ENCODE results near the gene ELMOD3. TPM values are rescaled to one million over a fixed set of nuclear protein-coding genes. Genes with fewer than 3 reads are reported as not detected.
A peak's percentile ranks its signal among the peaks of the same experiment; 100 is the strongest.
"Not testable (repeated sequence)": the region's sequence is repeated elsewhere in the genome, so short reads cannot be mapped to it uniquely, and the experiment has no call there.

ELMOD3 gene
- total RNA-seq, 1 donor from 2014 or later: 10.1 TPM

DNA sequence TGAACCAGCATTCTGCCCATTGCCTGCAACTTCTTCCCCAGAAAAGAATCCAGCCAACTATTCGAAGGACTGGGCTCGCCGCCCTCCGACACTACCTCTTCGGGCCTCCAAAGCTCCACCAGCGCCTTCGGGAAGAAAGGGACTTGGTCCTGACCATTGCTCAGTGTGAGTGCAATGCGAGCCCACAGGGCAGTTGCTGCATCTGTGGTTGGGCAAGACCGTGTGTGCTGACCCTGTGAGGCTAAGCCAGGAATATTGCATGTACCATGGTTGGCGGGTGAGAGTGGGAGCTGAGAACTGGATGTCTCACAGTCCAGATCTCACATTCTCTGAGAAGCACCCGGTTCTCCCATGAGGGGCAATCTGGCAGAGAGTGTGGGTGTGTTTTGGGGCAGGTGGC, 16.5 kb downstream of the ELMOD3 start:
- DNase-seq (ENCODE audit: low read depth in 2 of 2): no peak

DNA sequence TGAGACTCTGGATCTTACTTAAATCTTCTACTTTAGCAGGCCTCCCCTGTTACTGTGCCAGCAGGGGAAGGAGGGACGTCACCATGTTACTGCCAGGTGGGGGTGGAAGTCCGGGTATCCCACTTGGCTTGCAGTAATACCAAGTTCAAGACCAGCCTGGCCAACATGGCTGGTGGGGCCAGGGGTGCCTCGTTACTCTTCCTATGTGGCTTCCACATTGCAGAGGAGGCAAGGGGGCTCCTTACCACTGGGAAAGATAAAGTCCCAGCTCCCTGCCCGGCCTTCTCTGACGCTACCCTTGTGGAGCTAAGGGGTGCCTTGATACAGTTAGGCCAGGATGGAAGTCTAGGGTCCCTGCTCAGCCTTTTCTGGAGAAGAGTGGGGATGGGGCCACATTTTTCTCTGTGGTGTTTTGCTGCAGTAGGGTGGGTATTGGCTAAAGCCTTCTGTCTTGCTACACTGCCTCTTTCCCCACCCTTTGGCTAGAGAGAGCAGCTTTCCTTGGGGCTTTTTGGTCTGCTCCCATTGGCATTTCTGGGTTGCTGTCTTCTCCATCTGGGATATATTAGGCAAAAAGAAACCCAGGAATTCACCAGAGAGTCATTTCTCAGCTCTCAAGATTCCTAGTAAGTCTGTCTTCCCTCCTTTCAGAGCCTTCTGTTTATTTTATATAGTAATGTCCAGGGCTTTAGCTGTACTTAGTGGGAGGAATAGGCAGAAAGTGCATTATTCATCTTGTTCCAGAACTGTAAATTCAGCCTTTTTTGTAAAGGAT, 21.9 kb downstream of the ELMOD3 start:
- no peak for DNase-seq (ENCODE audit: low read depth in 2 of 2)

DNA sequence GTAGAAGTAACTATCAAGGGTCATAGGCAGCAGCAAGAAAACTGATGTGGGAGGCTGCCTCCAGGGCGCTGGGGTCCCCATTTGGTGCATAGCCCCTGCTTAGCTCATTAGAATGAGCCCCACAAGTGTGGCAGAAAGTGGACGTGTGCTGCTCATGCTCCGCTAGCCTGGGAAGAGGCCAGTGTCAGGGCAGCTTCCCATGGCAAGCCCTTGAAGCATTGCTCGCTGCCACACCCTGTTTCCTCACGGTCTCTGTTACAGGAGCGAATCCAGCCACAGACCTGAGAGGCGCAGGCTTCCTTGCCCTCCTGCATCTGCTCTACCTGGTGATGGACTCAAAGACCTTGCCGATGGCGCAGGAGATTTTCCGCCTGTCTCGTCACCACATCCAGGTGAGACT, 22.5 kb downstream of the ELMOD3 start:
- no peak for DNase-seq (ENCODE audit: low read depth in 2 of 2)

DNA sequence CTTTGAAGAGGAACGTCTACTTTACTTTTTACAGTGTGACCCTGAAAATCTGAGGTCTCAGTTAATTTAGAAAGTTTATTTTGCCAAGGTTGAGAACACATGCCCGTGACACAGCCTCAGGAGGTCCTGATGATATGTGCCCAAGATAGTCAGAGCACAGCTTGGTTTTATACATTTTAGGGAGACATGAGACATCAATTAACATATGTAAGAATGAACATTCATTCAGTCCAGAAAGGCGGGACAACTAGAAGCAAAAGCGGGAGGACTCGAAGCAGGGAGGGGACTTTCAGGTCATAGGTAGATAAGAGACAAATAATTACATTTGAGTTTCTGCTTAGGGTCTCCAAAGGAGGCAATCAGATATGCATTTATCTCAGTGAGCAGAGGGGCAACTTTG, 23.7 kb downstream of the ELMOD3 start:
- DNase-seq (ENCODE audit: low read depth in 2 of 2): no peak

DNA sequence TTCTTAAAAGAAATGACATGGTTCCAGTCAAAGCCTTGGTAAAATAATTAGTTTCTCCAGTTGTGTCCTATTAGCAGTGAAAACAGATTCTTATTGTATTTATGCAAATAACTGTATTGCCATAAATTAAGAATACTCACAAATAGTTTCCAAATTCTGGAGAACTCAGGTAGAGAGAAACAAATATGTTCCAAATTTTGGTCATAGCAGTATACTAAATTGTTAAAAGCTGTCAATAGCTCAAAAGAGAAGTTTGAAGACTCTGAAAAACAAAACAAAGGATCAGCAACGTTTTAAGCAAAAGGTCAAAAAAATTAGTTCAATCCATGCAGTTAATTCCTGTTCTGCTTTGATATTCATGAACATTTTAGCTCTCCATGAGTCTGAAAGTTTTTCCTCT, 25.5 kb downstream of the ELMOD3 start:
- no peak for DNase-seq (ENCODE audit: low read depth in 2 of 2)

DNA sequence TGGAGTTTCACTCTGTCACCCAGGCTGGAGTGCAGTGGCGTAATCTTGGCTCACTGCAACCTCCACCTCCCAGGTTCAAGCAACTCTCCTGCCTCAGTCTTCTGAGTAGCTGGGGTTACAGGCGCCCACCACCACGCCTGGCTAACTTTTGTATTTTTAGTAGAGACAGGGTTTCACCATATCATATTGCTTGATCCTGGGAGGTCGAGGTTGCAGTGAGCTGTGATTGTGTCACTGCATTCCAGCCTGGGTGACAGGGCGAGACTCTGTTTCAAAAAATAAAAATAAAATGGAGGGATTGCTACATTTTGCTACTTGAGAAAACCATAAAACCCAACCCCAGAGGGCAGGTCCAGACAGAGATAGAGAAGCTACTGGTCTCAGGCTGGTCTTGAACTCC, 28.6 kb downstream of the ELMOD3 start:
- DNase-seq (ENCODE audit: low read depth in 2 of 2): not testable (repeated sequence)

DNA sequence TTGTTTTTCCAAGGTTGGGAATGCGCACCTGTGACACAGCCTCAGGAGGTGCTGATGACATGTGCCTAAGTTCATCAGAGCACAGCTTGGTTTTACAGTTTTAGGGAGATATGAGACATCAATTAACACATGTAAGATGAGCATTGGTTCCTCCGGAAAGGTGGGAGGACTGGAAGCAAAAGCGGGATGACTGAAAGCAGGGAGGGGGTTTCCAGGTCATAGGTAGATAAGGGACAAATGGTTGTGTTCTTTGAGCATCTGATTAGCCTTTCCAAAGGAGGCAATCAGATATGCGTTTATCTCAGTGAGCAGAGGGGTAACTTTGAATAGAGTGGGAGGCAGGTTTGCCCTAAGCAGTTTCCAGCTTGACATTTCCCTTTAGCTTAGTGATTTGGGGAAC, 29.3 kb downstream of the ELMOD3 start:
- DNase-seq (ENCODE audit: low read depth in 2 of 2): no peak

DNA sequence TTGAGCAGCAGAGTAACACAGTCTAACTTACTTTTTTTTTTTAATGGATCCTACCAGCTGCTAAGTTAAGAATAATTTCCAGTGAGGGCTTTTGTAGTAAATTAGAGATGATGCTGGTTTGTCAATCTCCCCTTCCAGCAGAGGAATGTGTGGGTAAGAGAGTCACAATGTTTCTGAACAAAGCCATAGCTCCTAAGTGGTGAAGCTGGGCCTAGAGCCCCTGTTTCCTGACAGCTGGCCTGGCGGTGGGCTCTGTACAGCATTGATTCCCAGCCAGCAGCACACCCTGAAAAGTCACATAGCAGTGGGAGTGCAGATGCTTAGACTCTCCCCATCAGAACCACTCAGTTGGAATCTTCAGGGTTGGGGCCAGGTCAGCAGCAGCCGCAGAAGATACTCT, 31.2 kb downstream of the ELMOD3 start:
- no peak for DNase-seq (ENCODE audit: low read depth in 2 of 2)

DNA sequence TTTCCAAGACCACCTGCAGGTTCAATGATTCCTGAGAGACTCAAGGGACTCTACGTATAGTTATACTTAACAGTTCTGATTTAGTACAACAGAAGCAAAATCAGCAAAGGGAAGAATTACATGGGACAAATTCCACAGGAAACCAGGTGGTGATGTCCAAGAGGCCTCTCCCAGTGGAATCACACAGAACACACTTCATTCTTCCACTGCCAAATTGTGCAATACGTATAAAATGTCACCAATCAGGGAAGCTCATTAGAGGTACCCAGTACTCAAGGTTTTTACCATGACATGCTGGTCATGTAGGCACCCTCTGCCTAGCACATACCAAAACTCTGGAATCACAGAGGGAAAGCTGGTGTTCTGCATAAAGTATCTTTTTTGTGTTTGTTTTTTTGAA, 33.2 kb downstream of the ELMOD3 start:
- no peak for DNase-seq (ENCODE audit: low read depth in 2 of 2)

DNA sequence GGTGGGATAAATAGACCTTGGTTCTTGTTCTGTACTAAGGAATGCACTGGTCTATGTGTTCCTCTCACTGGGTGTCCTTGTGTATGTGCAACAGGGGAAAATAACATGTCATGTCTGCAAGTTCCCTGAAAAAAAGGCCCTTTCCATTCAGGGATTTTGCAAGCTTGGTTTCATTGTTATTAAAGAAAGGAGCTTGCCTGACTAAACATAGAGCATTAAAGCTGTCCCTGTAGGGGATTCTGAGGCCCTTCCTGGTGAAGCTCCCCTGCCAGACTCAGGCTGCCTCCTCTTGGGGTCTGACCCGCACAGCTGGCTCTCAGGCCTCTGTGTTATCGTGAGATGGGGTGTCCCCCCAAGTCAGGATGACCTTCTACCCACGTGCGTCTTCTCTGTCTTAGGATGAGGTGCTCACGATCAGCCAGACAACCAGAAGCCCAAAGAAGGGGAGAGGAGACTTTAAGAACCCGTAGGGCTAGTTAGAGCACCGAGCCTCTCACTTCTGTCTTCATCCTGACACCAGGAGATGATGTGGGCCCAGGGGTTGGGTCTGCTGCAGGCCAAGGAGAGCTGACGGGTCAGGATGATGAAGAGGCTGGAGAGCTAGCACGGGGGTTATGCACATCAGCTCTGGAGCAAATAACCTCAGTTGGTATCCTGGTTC, 34.4 kb downstream of the ELMOD3 start:
- DNase-seq (ENCODE audit: low read depth in 2 of 2): no peak

DNA sequence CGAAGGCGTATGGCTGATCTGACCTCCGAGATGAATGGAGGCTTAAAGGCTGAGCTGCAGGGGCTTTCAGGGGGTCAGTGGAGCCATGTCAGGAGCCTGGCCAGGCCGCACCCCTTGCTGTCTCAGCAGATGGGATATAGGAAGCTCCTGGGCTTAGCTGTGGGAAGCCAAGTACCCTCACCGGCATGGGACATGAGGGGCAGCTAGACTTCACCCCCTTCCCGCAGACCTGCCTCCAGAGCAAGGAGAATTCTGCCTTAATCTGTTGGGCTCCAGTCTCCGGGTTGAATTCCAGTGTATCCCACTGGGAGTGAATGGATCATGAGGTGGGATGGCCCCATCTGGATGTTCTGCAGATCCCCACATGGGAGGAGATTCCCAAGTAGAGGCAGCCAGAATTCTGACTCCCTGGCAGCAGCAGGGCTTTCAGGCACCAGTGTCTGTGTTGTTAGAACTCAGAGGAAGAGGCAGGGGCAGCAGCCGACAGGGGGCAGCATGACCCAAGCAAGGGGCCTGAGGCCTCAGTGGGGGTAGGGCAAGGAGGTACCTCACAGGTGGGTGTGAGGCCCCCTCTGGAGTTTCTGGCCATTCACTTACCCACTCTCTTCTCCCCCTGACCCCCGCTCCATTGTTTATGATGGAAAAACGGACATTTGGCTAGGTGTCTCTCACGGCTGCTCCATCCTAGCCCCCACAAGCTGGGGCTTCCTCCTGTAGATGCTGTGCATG, 36.5 kb downstream of the ELMOD3 start:
- DNase-seq (ENCODE audit: low read depth in 2 of 2): peak; percentile 44 to 69

DNA sequence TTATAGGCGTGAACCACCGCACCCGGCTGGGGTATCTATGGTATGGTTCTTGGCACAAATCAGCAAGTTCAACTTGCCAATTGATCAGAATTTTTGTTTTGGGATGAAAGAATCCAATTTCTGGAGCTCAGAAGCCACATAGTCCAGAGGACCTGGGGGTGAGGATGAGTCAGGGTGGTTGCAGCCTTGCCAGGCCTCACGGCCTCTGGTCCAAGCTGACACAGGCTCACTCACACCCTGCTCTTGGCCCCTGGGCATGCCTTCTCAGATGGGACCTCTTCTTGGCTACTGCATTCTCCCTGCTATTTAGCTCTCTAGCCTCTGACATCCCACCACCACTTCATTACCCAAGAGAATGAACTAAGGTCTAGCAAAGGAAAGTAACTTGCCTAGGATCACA, 39.3 kb downstream of the ELMOD3 start:
- DNase-seq (ENCODE audit: low read depth in 2 of 2): no peak

DNA sequence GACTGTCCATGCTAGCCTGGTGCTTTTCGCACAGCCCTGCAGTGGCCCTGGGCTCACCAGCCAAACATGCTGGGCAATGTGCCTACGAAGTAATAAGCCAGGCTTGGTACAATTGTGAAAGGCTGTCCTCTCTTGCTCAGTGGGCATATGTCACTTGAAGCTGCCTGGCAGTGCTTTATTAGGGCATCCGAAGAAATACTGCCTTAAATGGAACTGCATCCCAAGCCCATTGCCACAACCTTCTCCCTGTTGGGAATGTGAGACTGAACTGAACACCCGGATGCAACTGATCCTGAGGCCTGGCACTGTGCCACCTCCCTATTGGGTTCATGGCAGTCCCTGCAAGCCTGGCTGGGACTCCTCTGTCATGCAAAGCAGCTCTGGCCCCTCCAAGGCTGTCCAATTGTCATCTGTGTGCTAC, 39.7 kb downstream of the ELMOD3 start:
- DNase-seq (ENCODE audit: low read depth in 2 of 2): no peak

DNA sequence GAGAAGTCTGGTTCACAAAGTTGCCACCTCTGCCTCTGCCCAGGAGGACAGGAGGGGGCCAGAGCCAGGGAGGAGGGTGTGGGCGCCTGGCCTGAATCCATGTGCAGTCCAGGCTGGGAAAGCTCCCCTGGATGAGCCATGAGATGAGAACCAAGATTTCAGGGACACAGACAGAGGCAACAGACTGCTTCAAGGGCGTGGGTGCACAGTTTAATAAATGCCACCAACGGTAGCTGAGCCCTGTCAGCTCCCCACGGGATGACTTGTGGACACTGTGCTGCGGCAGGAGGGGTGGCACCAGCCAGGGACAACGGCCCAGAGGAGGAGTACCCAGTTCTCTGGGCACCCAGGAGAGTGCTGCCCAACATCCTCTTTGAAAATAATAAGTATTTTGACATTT, 40.4 kb downstream of the ELMOD3 start:
- no peak for DNase-seq (ENCODE audit: low read depth in 2 of 2)

DNA sequence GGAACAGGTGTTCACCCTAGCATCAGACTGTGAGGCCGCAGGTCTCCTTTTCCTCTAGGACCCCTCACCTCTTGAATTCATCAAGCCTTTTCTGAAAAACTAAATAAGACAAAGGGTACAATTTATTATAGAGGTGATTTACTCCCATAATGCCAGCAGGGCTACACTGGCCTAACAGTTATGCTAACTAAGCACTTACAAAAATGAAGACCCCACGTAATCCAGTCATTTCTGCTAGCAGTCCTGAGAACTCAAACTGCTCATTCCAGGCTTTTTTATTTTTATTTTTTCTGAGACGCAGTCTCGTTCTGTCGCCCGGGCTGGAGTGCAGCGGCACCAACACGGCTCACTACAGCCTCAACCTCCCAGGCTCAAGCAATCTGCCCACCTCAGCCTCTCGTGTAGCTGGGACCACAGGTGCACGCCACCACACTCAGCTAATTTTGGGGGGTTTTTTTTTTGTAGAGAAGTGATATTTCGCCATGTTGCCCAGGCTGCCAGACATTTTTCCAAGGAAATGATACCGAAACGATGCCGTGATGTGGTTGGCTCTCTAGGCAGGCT, 41.4 kb downstream of the ELMOD3 start:
- no peak for DNase-seq (ENCODE audit: low read depth in 2 of 2)

DNA sequence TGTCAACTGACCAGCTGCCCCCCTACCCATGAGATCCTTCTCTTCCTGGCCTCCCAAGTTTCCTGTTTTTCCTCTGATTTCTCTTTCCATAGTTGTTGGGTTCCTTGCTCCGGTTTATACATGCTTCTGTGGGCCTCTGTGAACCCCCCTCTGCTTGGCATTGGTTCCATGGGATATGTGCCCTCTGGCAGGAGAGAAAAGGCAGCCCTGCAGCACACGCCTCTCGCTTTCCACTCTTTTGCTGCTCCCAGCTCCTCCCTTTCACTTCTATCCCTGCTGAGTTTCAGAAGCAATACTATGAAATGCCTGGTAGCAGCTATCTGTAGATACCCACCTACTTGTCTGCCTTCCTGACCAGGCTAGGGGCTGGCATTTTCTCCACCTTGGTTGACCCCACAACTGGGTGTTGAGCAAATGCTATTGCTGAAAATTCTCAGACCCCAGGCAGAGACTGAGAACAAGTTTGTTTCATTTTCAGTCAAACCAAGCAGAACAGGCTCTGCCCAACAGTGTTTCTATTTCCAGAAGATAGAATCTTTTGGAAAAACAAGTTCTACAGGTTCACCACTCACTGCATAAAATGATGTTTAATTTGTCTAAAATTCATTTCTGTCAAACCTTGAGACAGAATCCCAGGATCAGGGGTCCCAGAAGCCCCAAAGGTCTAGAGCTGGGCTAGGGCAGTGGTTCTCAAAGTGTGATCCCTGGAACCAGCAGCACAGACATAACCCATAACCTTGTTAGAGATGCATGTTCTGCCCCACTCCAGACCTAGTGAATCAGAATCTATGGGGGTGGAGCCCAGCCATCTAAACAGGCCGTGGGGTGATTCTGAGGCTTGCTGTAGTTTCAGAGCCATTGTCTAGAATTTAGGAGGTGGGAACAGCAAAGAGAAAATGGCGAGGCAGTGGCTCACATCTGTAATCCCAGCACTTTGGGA, 42.2 kb downstream of the ELMOD3 start:
- DNase-seq (ENCODE audit: low read depth in 2 of 2): peak in 1 of 2 donors; percentile 32

DNA sequence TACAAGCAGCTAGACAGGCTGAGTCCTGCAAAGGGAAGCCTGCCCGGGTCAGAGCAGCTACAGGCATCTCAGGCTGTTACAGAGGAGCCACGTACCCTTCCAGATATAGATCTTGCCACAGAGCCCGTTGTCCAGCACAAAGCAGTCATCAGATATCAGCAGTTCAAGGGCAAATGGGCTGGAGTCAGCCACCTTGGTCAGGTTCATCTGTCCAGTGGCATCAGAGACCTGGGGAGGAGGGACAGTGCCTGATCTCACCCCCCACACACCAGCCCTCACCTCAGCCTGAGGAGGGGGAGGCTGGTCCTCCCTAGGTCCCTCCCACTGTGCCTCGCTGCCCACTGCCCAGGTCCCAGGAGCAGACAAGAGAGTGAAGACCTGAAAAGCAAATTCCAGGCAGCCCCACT, 43.4 kb downstream of the ELMOD3 start:
- no peak for DNase-seq (ENCODE audit: low read depth in 2 of 2)

DNA sequence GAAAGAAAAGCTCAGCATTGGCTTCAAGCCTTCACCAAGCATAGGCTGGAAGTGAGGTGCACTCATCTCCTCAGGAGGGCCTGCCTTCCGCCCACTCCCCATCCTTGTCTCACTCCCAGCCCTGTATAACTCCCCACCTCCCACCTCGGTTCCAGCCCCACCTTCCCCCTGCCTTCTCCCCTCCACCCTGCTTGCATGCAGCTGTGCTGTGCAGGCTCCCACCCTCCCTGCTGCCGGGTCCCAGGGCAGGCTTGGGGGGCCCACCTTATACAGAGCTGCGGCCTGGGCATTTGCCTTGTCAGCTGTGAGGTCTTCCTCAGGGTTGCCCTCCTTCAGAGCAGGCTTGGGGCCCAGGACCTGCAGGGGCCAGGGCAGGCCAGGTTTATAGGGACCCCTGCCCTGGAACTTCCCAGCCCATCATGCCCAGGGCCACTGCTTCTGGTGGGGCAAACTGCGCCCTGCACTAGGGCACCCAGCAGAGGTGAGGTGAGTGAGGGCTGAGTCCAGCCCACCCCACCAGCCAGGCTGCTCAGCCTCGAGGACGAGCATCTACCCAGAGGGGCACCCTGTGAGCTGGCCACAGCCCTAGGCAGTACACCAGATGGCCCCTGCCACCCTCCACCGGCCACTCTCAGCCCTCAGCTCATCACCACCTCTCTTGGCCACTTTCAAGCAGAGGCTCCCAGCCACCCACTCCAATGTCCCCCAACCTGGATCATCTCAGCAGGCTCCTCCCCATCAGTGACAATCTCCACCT, 44.0 kb downstream of the ELMOD3 start:
- DNase-seq (ENCODE audit: low read depth in 2 of 2): no peak

DNA sequence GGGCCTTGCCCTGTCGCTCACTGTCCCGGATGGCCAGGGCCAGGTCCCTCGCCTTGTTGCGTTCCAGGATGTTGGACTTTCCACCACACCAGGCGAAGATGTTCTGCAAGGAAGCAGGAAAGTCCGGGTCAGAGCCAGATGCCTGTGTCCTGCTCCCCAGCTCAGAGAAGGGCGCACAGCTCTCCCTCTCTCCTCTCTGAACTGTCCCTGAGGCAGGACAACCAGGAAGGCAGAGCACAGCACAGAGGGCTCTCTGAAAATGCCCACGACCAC, 44.5 kb downstream of the ELMOD3 start:
- no peak for DNase-seq (ENCODE audit: low read depth in 2 of 2)

DNA sequence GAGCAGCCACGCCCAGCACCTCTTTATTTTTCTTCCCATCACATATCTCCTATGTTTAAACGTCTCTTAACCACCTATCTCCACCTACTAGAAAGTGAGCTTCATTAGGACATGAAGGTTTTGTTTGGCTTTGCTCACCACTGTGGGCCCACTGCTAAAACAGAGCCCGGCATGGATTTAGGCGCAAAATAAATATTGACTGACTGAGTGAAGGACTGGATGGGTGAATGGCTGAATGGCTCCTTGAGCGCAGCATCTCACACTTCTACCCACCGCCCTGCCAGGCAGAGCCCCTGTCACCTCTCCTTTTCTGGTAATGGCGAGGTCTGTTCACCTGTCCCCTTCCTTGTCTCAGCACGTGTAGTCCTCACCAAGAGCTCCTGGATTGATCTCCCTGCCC, 45.5 kb downstream of the ELMOD3 start:
- no peak for DNase-seq (ENCODE audit: low read depth in 2 of 2)

Data from lung microvascular endothelial cell (primary cell).